ENCODE results near the gene CAPS2. TPM values are rescaled to one million over a fixed set of nuclear protein-coding genes. Genes with fewer than 3 reads are reported as not detected.

Gene CAPS2
- total RNA-seq, 4 donors from 2014 or later: 18.8 to 33.0 (median 30.9) TPM

- WGBS, 2 donors: 95 to 97% methylated on average over 53 to 54 of the region's 56 CpGs
- no peak for DNase-seq (ENCODE audit: low spot score in 2 of 2)
- Histone ChIP-seq H3K4me1 (no peaks in the 10 kb centered on the region), H3K4me3 (no peak overlapping the region), H3K27me3 (no peaks in the 10 kb centered on the region), H3K9me3 (no peaks in the 10 kb centered on the region), H3K27ac (no peak overlapping the region), H3K36me3 (peaks cover 0 to 41% (median 0%) of the 10 kb centered on the region in 3 donors)
- TF ChIP-seq EP300 (IDR thresholded peaks at IDR 0.05): no peak
- TF ChIP-seq, protein P1, sequence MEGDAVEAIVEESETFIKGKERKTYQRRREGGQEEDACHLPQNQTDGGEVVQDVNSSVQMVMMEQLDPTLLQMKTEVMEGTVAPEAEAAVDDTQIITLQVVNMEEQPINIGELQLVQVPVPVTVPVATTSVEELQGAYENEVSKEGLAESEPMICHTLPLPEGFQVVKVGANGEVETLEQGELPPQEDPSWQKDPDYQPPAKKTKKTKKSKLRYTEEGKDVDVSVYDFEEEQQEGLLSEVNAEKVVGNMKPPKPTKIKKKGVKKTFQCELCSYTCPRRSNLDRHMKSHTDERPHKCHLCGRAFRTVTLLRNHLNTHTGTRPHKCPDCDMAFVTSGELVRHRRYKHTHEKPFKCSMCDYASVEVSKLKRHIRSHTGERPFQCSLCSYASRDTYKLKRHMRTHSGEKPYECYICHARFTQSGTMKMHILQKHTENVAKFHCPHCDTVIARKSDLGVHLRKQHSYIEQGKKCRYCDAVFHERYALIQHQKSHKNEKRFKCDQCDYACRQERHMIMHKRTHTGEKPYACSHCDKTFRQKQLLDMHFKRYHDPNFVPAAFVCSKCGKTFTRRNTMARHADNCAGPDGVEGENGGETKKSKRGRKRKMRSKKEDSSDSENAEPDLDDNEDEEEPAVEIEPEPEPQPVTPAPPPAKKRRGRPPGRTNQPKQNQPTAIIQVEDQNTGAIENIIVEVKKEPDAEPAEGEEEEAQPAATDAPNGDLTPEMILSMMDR (IDR thresholded peaks at IDR 0.05): no peak
- no peak for TF ChIP-seq POLR2A (IDR thresholded peaks at IDR 0.05)
Observed at GRCh38 chr12:75305412-75306332, 24.5 kb downstream of the CAPS2 start.

- no peaks in the 10 kb centered on the region for H3K4me1 ChIP-seq
- H3K27me3 ChIP-seq: no peaks in the 10 kb centered on the region
- DNase-seq (ENCODE audit: low spot score in 2 of 2): no peak
- TF ChIP-seq EP300 (IDR thresholded peaks at IDR 0.05): no peak
- TF ChIP-seq, protein P1 (IDR thresholded peaks at IDR 0.05): no peak
- no peak for TF ChIP-seq POLR2A (IDR thresholded peaks at IDR 0.05)
- no peak overlapping the region for H3K27ac ChIP-seq
- no peaks in the 10 kb centered on the region for H3K9me3 ChIP-seq
- no peak overlapping the region for H3K4me3 ChIP-seq
- H3K36me3 ChIP-seq: peaks cover 0 to 46% (median 0%) of the 10 kb centered on the region in 3 donors
Observed at GRCh38 chr12:75302781-75303180, 27.3 kb downstream of the CAPS2 start.

- H3K36me3 ChIP-seq: peaks cover 0 to 52% (median 0%) of the 10 kb centered on the region in 3 donors
- TF ChIP-seq EP300 (IDR thresholded peaks at IDR 0.05) (no peak), POLR2A (IDR thresholded peaks at IDR 0.05) (no peak)
- TF ChIP-seq, protein P1 (IDR thresholded peaks at IDR 0.05): no peak
- no peaks in the 10 kb centered on the region for H3K4me1 ChIP-seq
- no peak for DNase-seq (ENCODE audit: low spot score in 2 of 2)
- 95 to 97% methylated on average over 2 of the region's 2 CpGs for WGBS, 2 donors
- no peaks in the 10 kb centered on the region for H3K9me3 ChIP-seq
- H3K4me3 ChIP-seq: no peak overlapping the region
- no peak overlapping the region for H3K27ac ChIP-seq
- H3K27me3 ChIP-seq: no peaks in the 10 kb centered on the region
Observed at GRCh38 chr12:75302225-75302624, 27.9 kb downstream of the CAPS2 start.

- H3K9me3 ChIP-seq: no peaks in the 10 kb centered on the region
- no peak overlapping the region for H3K27ac ChIP-seq
- TF ChIP-seq EP300 (IDR thresholded peaks at IDR 0.05) (no peak), POLR2A (IDR thresholded peaks at IDR 0.05) (no peak)
- TF ChIP-seq, protein P1 (IDR thresholded peaks at IDR 0.05): no peak
- 41 to 42% methylated on average over 3 of the region's 3 CpGs for WGBS, 2 donors
- DNase-seq (ENCODE audit: low spot score in 2 of 2): no peak
- H3K27me3 ChIP-seq: no peaks in the 10 kb centered on the region
- peaks cover 0 to 24% (median 0%) of the 10 kb centered on the region in 3 donors for H3K36me3 ChIP-seq
- H3K4me1 ChIP-seq: no peaks in the 10 kb centered on the region
- H3K4me3 ChIP-seq: no peak overlapping the region
Observed at GRCh38 chr12:75294797-75295196, 35.3 kb downstream of the CAPS2 start.

- TF ChIP-seq POLR2A (IDR thresholded peaks at IDR 0.05): no peak
- 24 to 43% methylated on average over 3 of the region's 3 CpGs for WGBS, 2 donors
- Histone ChIP-seq H3K4me3 (no peak overlapping the region), H3K9me3 (no peaks in the 10 kb centered on the region), H3K36me3 (peaks cover 0 to 24% (median 0%) of the 10 kb centered on the region in 3 donors), H3K27ac (no peak overlapping the region), H3K4me1 (no peaks in the 10 kb centered on the region), H3K27me3 (no peaks in the 10 kb centered on the region)
- DNase-seq (ENCODE audit: low spot score in 2 of 2): no peak
Observed at GRCh38 chr12:75294336-75294735, 35.8 kb downstream of the CAPS2 start.
